T47D (cell line): Measurements from ENCODE around the gene SART1.

Experiments
- DNase-seq, 2 experiments: peaks; one replicate each; pipeline versions ENCODE4 v3.0.0 to v3.0.0-alpha.2; 2011 to 2012; ENCODE audit warnings: low read depth in 1 of 2, low spot score in 1 of 2
- JUND ChIP-seq: IDR thresholded peaks from 2 replicates; pipeline ENCODE4 v1.6.1; 2012; ENCODE audit warnings: low read depth
- in situ Hi-C: cut with HindIII; loops from 2 replicates; pipeline ENCODE4 v1.10.0; 2016; ENCODE audit warnings: low sequenced_read_pairs, low pct_unique_long_range_greater_than_20kb

The SART1 gene

DNA sequence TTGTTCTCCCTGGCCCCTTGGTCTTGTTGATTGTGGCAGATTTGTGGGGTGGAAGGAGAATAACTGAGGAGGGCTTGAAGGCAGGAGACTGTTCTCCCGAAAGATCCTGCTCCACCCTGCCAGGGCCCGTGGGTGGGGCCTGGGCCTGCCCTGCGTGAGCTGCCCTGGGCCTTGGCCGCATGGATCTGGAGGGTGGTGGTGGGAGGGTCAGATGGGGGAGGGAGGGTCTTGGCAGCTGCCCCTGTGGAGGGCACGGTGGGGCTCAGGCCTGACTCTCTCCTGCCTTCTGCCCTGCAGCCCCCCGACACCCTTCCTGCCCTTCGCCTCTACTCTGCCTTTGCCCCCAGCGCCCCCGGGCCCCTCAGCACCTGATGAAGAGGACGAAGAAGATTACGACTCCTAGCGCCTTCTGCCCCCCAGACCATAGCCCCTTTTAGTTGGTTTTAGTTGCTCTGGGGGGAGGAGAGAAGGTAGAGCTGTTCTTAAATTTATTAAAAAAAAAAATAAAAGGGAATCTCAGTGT lies 40.4 kb upstream of the SART1 start:
- no peak for DNase-seq
- TF ChIP-seq JUND, result no peak
- in situ Hi-C loops, result no loop called here

- no peak for DNase-seq
- TF ChIP-seq JUND, result no peak
- in situ Hi-C loops, result no loop called here
These were observed 39.7 kb upstream of the SART1 start for GRCh38 chr11:65921876-65922275.

DNA sequence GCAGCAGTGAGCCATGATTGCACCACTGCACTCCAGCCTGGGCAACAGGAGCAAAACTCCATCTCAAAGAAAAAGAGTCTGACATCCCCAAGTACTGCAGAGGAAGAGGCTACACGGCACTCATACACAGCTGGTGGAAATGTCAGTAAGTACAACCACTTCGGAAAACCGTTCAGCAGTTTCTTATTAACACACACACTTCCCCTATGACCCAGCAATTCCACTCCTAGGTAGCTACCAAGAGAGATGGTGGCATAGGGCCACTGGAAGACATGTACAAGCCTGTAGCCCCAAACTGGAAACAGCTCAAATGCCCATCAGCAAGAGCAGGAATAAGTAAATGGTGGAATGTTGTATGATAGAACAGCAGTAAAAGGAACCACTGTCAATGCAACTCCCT lies 39.0 kb upstream of the SART1 start:
- in situ Hi-C loops, result no loop called here
- no peak for TF ChIP-seq JUND
- no peak for DNase-seq

- in situ Hi-C loops, result no loop called here
- DNase-seq, result peak; percentile 58 to 83
- TF ChIP-seq JUND, result no peak
These were observed 36.1 kb upstream of the SART1 start for GRCh38 chr11:65925397-65925796.

DNA sequence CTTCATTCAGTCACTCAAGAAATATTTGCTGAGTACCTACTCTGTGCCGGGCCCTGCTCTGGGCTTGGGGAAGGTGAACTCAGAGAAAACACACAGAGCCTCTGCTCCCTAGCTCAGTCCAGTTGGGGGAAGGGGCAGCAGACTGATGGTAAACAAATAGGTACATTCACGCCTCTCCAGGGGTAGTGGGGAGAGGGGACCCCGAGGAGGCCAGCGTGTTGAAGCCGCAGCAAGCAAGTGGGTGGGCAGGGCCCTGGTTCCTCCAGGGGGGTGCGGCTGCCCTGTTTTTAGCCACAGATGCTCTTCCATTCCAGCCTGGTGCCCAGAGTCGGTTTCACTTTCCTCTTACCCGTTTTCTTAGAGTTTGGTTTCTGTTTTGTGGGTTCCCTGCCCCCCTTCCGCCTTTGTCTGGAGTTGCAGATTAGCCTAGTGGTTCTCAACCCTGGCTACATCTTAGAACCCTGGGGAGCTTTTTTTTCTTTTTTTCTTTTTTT lies 33.6 kb upstream of the SART1 start:
- no peak for DNase-seq
- no peak for TF ChIP-seq JUND
- in situ Hi-C loops, result no loop called here

DNA sequence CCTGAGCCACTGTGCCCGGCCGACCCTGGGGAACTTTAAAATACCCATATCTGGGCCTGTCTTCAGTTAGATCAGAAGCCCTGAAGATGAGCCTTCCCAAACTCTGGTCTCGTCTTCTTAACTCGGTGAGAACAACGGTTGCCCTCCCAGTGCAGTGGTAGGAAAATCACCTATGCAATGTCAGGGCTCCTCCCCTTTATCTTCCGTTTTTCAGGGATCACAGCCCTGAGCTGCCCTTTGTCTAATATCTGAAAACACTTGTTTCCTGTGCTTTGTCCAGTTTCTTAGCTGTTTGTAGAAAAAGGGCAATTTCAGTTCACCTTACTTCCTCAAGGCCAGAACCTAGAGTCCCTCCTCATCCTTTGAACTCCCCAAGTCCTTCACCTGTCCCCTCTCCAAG lies 32.9 kb upstream of the SART1 start:
- in situ Hi-C loops, result no loop called here
- TF ChIP-seq JUND, result no peak
- no peak for DNase-seq

DNA sequence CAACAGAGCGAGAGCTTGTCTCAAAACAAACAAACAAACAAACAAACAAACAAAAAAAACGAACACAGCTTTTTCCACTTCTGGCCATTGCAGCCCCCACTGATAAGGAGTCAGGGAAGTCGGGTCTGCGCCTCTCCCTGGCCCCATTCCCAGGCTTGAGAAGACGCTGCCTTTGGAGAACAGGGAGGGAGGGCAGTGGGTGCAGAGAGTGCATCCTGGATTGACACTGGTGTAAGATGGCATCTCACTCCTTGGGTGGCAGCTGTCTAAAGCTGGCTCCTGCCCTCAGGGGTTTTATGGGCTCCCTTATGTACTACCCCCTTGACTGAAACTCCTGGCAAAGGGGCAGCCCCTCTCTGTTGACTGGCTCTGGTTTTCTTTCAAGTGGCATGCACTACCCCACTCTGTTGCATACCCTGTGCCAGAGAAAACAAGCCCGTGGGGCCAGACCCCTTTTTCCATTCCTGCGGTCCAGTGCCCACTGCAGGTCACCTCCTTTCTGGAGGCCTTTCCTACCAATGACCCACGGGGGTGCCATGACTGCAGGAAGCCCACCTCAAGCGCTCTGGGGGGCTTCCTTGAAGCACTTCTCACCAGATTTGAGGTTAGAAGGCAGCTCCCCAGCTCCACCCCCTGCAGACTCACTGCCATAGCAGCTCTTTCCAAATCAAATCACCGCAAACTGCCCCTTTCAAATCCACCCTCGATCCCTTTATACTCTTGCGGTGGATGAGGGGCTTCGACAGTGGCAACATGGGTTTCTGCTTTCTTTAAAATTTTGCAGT lies 29.6 kb upstream of the SART1 start:
- in situ Hi-C loops, result no loop called here
- DNase-seq, result no peak
- TF ChIP-seq JUND, result no peak

- in situ Hi-C loops, result no loop called here
- no peak for TF ChIP-seq JUND
- peak in 1 of 2 experiments; percentile 74 for DNase-seq
These were observed 29.0 kb upstream of the SART1 start for GRCh38 chr11:65932558-65932919.

GRCh38 chr11:65934014-65934413 lies 27.5 kb upstream of the SART1 start:
- no peak for DNase-seq
- TF ChIP-seq JUND, result no peak
- in situ Hi-C loops, result no loop called here

GRCh38 chr11:65937766-65938165 lies 23.8 kb upstream of the SART1 start:
- DNase-seq, result no peak
- in situ Hi-C loops, result no loop called here

GRCh38 chr11:65941720-65942310 lies 19.7 kb upstream of the SART1 start:
- TF ChIP-seq JUND, result no peak
- no peak for DNase-seq
- in situ Hi-C loops, result no loop called here

More at GRCh38 chr11:65937766-65938165, 23.8 kb upstream of the SART1 start:
- no peak for TF ChIP-seq JUND

DNA sequence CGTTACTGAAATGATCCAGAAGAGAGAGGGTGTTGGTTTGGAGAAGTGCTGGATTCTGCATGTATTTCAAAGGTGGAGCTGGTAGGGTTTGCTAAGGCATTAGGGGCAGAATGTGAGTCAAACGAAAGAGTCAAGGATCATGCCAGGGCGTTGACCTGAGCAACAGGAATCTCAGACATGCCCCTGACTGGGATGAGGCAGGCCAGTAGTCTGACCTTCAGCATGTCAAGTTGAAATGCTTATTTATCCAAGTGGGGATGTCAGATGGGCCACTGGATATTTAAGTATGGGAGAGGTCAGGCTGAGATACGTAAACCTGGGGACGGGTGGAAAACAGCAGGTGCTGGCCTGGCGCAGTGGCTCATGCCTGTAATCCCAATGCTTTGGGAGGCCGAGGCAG lies 19.0 kb upstream of the SART1 start:
- in situ Hi-C loops, result no loop called here
- no peak for TF ChIP-seq JUND
- no peak for DNase-seq

DNA sequence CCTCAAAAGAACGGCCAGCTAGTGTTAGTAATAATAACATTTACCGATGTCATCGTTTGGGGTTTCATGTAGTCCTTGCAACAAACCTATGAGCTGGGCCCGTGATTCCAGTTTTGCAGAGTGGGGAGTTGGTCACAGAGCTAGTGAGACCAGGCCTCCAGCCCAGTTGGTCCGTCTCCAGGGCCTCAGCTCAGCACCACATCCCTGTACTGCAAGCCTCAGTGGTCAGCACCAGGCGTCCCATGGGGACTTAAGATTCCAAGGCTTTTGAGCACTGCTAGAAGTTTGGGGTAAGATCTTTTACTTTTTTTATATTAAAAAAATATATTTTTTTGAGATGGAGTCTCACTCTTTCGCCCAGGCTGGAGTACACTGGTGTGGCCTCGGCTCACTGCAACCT lies 17.3 kb upstream of the SART1 start:
- in situ Hi-C loops, result no loop called here
- DNase-seq, result no peak
- no peak for TF ChIP-seq JUND
